Muscle of arm (tissue), 12 donors: Measurements from ENCODE around the gene ERC2. TPM values are rescaled to one million over a fixed set of nuclear protein-coding genes. Genes with fewer than 3 reads are reported as not detected.

Experiments
- DNase-seq: peaks from one replicate; pipeline ENCODE4 v3.0.0-alpha.2; 2013
- polyA plus RNA-seq, 12 donors: library from polyadenylated mRNA; unstranded; fragments of 120-200 nt; gene quantifications; one replicate each; pipeline ENCODE4 v1.2.1, GENCODE V29; 2013; ENCODE audit not compliant: insufficient read length in 12 of 12

ERC2 gene
- polyA plus RNA-seq, 12 donors, result 0.87 to 3.0 (median 1.8) TPM; not detected in 2

DNA sequence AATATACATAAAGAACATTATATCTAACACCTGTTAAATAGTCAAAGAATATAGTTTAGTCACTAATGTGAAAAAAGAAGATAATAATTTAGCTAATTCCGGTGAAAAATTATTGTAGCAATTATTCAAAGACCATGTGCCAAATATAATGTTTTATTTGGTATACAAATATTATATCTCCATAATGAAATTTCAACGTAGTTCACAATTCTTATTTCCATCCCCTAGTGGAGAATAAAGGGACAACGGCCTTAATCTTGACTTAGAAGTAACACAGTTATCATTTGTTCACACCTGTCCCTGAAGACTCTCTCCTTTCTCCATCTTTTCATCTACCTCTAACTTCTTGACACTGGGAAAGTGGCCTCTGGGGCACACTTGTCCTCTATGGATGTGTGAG is 213.4 kb downstream of the ERC2 start:
- DNase-seq, result no peak

DNA sequence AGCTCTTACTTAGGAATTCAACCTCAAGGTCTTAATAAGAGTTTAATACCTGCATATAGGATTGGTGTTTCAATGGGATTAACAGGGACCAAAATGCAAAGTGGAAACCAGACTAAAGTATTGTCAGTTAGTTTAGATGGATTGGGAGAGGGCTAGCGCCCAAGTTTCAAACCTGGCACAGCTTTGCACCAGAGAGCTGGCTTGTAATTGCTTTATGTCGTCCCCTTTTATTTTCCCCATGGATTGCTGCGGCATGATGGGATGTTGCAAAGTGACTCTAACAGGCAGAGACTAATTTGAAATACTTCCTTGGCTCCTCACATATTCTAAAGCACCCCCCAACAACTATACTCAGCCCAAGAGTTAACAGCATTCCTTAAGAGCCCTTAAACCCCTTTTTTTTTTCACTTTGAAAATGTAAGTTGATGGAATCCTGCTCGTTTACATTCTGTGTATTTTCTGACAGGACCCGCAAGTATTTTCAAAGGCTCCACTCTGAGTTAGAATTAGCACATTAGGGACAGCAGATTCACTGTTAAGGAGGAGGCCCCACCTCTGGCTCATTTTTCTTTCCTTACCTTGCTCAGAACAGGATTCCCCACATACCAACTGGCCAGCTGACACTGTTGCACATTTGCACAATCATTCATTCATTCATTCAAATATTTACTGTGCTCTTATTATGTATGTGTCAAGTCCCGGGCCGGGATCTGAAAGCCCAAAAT is 214.2 kb downstream of the ERC2 start:
- no peak for DNase-seq

DNA sequence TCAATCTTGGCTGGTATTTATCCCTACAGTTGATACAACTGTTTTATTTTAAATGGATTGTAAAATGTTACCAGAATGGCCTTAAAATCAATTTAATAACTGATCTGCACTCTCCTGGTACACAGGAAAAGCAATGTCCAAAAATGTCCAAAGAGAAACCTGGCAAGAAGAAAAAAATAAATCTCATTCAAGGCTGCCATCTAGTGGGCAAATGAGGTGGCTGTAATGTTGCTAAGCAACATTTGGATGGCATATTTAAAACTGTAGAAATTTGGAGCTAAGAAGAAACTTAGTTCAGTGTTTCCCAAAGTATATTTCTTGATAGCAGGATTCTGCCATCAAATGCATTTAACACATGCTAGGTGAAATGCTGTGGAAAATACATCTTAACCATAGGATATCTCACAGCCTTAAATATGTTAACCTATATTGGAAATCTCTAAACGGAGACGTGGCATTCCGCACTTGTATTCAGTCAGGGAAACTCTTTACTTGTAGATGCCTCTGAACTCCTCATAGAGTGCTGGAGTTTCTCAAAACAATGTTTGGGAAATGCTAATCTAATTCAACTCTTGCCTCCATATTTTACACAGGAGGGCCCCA is 216.8 kb downstream of the ERC2 start:
- peak; percentile 82 for DNase-seq

DNA sequence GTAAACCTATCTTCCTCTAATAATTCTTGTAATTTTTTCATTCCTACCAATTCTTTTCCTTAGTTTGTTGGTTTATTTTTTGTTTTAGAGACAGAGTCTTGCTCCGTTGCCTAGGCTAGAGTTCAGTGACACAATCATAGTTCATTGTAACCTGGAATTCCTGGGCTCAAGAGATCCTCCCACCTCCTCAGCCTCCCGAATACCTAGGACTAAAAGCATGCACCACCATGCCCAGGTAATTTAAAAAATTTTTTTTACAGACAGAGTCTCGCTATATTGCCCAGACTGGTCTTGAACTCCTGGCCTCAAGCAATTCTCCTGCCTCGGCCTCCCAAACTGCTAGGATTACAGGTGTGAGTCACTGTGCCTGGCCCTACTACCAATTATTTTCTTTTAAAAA is 220.2 kb downstream of the ERC2 start:
- DNase-seq, result no peak

DNA sequence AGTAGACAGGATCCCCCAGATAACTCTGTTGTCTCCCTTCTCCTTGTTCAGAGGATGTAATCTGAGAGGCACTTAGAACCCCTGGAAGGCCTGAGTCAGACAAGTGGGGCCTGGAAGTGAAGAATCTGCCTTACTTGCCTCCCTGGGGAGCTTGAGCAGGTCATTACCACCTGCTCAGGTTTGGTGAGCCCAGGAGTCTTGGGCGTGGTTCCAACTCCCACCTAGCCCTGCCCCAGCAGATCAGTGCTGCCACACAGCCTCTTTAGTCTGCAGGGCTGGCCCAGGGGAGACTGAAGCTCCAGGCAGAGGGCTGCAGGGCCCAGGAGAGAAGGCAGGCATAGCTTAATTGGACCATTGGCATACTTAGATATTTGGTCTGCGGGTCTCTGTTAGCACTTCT is 230.0 kb downstream of the ERC2 start:
- DNase-seq, result no peak

DNA sequence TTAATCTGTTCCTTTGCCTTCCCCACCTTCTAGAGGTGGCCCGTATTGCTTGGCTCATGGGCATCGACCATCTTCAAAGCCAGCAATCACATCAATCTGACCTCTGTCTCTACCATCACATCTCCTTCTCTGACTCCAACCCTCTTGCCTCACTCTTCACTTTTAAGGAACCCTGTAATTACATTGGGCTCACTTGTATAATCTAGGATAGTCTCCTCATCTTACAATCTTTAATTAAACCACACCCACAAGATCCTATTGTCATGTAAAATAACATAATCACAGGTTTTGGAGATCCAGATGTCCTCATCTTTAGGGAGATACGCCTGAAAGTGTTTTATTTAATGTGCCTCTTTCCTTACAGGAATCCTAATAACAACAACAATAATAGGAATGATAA is 234.5 kb downstream of the ERC2 start:
- no peak for DNase-seq

DNA sequence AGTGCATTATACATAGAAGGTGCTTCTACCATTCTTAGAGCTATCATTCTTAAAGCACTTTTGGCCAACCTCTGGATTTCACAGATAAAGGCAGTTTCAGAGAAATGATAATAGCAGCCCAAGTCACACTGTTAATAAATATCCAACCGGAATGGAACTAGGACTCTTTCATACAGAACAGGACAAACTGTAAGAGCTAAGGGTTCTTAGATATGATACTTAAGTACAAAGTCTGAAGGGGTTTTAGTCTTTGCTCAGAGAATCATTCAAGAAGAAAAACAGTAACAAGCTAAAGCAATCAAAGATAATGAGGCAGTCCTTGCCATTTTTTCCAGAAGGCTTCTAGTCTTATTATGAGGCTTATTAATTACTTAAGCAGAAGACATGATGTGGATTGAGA is 239.0 kb downstream of the ERC2 start:
- DNase-seq, result no peak

DNA sequence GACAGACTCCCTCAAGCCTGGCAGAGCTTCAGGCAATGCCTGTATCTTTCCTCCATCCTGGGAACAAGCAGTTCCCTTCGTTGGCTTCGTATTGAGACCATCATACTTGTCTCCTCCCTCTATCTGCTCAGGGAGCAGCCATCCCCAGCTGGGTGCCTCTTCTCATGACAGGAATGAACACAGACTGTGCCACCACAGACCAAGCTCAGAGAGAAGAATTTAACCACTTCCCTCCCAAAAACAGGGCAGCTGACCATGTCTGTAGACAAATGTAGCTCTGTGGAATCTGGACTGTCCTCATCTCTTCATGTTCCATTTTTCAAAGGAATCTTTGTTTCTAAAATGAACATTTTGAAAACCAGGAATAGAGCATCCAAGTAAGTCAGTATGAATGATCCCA is 245.4 kb downstream of the ERC2 start:
- no peak for DNase-seq

DNA sequence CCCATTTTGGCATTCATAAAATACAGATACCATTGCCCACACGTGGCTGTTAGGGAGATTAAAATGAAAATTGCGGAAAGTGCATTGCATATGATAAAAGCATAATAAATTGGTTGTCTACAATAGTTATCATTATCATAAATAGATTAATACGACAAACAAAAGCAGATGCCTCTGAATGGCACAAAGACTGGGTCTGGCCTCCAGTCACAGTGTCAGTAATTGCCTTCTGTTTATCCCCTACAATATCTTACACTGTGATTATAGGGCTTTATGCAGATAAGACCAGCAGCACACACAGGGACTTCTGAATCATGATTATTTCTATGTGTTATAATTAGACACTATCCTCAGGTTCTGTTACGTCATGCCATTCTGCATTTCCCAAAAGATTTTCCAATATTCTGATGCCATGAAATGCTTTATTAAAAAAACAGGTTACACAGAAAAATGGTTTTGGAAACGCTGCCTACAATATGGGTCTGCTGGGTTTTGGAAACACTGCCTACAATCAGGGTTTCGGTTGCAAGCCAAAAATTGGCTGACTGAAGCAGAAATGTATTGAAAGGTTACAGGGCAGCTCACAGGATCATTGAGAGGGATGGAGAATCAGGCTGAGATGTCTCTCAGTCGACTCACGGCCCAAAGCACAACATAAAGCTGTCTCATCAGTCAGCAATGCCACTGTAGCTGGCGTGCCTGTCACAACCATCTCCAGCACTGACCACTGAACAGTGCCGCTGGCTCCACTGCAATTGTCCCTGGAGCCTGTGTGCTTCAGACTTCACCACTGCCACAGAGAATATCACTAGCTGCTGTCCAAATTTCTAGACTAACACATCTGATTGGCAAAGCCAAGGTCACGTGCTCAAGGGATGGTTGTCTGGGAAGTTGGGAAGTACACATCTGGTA is 248.1 kb downstream of the ERC2 start:
- no peak for DNase-seq

DNA sequence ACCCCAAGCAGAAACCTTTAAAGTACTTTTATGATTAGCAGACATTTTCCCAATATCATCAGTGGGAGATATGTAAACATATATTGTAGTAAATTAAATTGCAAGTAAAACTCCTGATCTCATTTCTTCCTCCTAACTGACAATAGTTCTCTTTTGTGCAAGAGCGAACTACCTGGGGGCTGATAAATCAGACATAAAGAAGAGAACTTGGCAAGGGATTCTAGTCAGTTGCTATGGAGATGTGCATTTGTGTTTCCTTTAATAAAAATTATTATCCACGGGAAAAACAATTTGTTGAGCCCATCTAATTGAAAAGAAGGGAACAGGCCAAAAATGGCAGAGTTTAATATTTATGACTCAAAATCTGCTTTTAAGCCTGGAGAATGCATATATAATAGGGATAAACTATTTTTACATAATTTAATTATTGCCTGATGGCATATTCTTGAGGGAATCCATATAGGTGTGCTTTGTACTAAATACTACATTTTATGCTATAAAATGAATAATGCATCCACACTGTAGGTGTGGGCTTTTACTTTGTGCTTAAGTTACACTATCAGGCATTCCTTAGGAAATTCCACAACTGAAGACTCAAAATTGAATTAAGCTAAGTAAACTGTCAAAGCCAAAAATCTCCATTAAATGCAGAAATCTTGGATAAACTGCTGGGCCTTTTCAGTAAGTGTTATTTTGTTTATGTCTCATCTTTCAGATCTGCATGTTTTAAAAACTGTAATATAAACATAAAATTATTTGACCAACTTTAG is 258.1 kb downstream of the ERC2 start:
- peak; percentile 67 for DNase-seq

DNA sequence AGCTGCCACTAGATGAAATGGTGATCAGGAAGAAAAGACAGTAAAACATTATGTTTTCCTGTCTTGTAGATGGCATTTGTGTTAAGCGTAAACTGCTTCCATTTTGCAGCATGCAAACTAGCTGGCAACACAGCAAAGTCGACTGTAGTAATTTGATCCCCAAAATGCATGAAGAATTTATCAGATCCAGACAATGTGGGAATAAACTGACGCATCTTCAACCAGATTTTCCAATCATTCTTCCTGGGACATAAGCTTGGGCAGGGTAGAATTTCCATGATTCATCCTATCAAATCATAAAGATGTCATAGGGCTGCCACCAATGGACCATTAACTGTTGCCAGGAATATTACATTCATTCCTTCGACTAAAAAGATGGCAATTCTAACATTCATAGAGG is 260.3 kb downstream of the ERC2 start:
- no peak for DNase-seq

DNA sequence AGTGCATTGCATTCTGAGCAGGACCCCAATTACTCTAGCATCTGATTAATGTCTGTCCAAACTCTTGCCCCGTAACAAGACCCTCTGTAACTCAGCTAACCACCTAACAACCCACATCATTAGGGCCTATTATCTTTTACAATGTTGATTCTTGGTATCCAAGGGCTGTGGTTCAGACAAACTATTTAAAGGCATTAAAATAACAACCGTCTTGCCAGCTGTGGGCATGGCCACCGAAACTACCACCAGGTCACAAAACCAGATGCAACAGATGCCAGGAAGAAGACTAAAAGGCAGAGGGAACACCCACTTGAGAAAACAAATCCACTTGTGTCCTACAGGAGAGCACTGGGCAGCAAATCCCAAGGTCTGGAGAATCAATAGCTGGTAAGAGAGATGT is 262.9 kb downstream of the ERC2 start:
- DNase-seq, result no peak

DNA sequence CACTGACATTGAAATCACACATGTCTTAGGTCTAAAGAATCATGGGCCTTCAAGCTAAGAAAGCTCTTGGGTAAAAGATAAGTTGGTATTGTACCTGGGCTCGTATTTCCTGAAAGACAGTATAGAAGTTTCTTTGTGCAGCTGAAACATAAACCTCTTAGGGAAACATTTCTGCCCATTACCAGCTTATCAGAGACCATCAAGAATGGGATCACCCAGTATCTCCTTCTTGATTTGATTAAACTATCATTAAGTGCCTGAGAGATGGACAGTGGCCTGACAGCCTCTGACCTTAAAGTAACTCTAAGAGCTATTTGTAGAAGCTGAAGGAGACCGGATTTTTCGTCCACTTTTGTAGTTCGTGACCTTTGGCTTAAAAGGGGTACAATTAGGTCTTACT is 265.3 kb downstream of the ERC2 start:
- no peak for DNase-seq

DNA sequence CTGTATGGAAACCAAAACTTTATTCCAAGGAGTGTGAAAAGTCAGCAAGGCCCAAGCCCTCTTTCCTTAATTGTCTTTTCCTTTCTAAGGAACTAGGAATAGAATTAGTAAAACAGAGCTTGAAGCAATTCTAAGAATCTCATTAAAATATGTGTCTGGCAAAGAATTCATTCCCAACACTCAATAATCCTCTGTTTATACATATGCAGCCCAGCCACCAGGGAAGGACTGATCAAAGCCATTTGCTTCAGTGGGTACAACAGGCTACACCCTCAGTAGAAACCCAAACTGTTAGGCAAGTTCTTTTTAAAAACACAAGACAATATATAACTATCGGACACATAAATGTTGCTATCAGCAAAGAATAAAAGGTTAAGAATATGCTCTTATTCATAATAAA is 266.9 kb downstream of the ERC2 start:
- DNase-seq, result no peak

DNA sequence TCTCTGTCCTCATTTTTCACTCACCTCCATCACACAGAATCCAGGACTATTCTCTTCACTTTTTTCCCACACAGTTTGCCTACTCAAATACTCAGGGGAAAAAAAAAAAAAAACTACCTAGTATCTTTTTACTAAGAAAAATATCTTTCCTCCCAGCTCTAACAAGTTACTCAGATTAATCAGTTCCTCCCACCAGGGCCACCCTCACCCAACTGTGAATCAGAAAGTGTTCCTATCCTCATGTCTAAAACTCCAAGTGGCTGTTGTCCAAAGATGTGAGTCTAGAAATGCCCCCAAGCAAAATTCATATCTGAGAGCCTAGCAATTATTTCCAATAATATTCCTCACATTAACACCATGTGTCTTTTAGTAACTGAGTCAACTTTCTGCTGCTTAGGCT is 268.0 kb downstream of the ERC2 start:
- no peak for DNase-seq

DNA sequence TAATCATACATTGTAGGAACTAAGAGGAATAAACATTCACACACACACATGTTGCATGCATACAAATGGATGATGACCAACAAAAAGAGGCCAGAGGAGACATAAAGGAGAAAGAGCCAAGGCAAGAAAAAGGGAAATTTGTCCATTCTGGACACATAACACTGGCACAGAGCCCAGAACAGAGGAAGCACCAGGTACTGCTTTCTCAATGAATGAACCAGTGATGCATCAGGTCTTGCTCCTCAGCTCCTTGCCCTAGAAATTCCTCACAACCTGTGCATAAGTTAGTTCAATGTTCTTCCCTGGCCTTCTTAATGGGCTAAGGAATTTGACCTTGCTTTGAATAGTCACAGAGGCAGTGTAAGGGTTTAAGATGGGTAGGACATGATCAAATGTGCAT is 270.3 kb downstream of the ERC2 start:
- DNase-seq, result no peak

DNA sequence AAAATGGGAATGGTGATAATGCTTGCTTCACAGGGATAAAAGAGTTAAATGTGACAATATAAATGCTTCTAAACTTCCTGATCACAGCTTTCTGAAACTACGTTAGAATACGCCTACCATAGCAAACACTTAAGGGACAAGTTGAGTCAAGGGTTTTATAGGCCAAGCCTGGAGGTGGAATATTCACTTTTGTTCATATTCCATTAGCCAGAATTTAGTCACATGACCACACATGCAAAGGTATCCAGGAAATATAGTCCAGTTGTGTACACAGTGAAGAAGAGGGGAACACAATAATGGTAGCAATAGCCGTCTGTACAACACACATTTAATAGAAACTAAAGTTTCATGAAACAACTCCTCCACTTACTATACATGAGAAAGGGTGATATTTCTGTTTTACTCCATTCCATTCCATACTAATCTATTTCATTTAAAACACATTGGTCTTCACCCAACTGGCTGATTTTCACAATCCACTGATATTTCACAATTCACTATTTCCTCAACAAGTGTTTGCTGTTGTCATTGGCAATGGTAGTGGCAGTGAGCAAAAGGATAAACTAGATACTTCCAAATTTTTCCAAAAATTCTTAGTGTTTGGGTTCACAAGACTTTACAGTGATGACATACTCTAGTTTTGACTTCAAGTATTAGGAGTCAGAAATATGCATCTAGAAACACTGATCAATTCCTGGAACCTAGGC is 270.9 kb downstream of the ERC2 start:
- no peak for DNase-seq

DNA sequence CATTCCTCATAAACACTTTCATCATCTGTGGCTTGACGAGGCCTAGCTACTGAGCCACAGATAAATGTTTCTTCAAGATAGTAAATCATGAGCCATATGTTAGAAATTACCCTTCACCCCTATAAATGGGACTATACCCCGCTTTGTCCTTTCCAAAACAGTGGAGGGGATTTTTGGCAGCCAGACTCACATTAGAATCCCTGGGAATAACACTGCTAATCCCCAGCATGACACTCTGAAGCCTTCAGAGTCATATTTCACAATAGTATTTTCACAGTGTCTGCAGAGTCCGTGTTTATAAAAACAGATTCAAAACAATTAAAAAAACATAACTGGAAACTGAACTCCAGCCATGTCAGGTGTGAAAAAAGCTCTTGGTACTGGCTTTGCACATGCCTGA is 271.6 kb downstream of the ERC2 start:
- DNase-seq, result no peak

DNA sequence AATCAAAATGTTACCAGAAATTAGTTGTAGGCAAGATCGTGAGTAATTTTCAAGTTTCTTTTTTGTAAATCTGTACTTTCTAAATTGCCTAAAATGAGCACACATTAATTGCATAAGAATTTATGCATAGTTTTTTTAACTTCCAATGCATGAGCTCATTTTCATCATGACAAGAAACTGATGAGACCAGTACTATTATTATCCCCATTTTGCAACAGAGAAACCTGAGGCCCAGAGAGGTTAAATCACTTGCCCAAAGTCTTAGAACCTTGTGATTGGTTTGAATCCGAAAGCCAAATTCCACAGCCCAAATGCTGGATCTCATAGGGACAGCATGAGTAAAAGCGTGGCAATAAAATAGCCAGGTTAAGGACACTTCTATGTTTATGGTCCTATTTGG is 274.7 kb downstream of the ERC2 start:
- no peak for DNase-seq

DNA sequence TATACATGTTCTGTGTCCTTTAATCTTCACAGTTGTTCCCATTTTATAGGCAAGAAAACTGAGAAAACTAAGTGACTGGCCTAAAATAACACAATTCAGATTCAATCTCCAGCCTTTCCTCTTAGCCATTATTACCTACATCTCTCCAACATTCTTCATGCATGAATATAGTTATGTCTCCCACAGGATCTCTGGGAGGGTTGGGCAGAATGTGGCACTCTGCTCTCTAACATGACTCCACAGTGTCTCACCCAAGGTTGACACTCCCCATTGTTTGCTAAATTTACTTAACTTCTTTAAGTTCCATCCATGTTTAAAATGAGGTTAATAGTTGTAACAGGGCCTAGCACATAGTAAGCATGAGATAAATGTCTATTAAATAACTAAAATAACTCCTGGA is 276.3 kb downstream of the ERC2 start:
- no peak for DNase-seq

DNA sequence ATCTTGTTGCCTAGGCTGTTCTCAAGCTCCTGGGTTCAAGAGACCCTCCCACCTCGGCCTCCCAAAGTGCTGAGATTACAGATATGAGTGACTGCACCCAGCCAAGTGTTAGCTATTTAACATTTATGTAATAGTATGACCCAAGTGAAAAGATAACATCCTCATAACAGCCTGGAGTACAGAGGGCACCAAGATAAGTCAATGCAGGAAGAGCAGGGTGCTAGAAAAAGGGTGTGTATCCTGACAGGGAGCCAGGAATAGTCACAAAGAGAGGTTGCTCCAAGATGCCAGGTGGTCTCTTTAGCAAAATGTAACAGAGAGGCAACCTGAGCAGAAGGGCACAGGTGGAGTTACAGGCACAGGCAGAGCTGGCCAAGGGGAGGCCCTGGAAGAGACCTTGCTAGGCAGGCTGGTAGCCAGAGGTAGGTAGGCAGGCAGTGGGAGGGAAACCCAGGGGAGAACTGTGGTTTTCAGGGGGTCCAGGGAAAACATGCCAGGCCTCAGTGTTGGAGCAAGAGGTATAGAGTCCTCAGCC is 277.4 kb downstream of the ERC2 start:
- DNase-seq, result no peak
